Glomerular visceral epithelial cell (primary cell): Measurements from ENCODE around the gene COPG2.
A peak's percentile ranks its signal among the peaks of the same experiment; 100 is the strongest.
"Not testable (repeated sequence)": the region's sequence is repeated elsewhere in the genome, so short reads cannot be mapped to it uniquely, and the experiment has no call there.

Source experiments
- DNase-seq: peaks from one replicate; pipeline ENCODE4 v3.0.0-alpha.2; 2016; ENCODE audit errors: extremely low spot score

Gene COPG2, protein sequence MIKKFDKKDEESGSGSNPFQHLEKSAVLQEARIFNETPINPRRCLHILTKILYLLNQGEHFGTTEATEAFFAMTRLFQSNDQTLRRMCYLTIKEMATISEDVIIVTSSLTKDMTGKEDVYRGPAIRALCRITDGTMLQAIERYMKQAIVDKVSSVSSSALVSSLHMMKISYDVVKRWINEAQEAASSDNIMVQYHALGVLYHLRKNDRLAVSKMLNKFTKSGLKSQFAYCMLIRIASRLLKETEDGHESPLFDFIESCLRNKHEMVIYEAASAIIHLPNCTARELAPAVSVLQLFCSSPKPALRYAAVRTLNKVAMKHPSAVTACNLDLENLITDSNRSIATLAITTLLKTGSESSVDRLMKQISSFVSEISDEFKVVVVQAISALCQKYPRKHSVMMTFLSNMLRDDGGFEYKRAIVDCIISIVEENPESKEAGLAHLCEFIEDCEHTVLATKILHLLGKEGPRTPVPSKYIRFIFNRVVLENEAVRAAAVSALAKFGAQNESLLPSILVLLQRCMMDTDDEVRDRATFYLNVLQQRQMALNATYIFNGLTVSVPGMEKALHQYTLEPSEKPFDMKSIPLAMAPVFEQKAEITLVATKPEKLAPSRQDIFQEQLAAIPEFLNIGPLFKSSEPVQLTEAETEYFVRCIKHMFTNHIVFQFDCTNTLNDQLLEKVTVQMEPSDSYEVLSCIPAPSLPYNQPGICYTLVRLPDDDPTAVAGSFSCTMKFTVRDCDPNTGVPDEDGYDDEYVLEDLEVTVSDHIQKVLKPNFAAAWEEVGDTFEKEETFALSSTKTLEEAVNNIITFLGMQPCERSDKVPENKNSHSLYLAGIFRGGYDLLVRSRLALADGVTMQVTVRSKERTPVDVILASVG

DNA sequence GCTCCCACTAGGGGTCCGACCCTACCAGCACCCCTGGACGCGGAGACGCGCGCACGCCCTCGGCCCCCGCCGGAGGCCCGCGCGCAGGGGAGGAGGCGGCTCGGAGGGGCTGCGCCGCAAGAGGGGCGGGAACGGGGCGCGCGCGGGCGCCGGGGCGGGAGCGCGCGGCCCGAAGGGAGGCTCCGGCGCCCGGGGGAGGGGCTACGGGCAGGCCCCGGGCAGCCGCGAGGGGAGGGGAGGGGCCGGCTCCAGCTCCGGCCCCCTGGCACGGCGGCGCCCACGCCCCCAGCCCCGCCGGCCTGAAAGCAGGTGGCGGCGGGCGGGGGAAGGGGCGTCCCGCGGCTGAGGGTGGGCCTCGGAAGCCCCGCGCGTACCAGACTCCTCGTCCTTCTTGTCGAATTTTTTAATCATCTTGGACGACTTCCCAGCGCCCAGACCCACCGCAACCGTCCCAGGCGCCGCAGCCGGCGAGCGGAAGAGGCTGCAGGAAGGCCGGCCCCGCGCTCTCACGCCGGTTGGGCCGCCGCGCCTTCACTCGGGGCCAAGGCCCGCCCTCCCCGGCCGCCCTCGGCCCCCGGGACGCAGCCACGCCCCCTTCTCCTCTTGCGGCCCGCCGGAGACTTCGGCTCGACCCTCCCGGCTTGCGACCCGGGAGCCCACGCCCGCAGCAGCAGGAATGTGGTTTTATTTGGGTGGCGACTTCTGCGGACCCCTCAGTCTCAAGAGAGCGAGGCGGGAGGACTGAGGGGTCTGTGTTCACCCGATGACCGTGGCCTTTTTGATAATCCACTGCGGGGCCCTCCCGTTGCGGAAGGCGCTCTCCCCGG lies at the start of gene COPG2:
COPG2 (minus strand) TSS at position 491 of the 827 bp plus-strand sequence; CDS start at position 411, 80 bp downstream.
- DNase-seq: peak; percentile 84

DNA sequence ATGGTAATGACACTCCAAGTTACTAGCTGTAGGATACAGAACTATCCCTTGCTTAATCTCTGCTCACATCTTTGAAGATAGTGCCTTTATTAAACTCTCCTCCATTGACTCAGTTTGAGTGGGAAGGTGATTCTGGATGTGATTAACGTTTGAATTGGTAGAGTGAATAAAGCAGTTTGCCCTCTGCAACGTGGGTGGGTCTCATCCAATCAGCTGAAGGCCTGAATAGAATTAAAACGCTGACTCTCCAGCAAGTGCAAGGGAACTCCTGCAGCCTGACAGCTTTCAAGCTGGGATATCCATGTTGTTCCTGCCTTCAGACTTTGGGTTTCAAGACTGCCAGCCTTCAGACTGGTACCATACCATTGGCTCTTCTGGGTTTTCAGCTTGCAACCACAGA lies 43.9 kb upstream of the COPG2 start:
- DNase-seq: no peak

GRCh38 chr7:130708766-130709165 lies 40.2 kb upstream of the COPG2 start:
- no peak for DNase-seq

- DNase-seq: no peak
Measured at GRCh38 chr7:130708001-130708400, 39.5 kb upstream of the COPG2 start.

DNA sequence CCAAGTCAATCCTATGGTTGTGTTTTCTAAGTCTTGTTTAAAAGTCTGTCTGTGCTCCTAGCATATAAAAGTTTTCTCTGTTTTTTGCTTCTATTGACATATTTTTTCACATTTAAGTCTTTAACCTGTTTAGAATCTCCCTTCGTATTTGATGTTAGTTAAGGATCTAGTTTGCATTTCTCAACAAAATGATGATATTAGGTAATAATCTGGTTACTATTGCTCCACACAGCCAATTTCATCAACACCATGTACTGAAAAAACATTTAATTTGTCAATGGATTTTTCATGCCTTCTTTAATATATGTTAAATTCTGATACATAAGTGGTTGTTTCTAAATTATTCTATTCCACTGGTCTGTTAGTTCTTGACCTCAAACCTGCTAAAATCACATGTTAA lies 35.3 kb upstream of the COPG2 start:
- no peak for DNase-seq

GRCh38 chr7:130701650-130702049 lies 33.1 kb upstream of the COPG2 start:
- no peak for DNase-seq

DNA sequence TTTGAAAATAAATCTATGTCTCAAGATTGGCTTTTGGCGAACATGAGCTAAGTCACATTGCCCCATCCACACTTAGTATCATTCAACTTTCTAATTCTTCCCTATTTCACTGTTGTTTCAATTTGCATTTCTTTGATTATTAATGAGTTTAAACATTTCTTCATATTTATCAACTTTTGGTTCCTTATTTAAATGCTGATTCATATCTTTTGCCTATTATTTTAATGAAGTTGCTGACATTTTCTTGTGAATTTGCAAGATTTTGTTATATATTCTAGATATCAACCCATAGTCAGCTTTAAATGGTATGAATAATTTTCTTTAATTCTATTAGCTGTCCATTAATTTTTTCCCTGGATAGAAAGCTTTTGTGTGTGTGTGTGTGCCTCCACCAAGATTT lies 32.2 kb upstream of the COPG2 start:
- no peak for DNase-seq

- no peak for DNase-seq
Measured at GRCh38 chr7:130699686-130700085, 31.1 kb upstream of the COPG2 start.

GRCh38 chr7:130697820-130698219 lies 29.3 kb upstream of the COPG2 start:
- no peak for DNase-seq

DNA sequence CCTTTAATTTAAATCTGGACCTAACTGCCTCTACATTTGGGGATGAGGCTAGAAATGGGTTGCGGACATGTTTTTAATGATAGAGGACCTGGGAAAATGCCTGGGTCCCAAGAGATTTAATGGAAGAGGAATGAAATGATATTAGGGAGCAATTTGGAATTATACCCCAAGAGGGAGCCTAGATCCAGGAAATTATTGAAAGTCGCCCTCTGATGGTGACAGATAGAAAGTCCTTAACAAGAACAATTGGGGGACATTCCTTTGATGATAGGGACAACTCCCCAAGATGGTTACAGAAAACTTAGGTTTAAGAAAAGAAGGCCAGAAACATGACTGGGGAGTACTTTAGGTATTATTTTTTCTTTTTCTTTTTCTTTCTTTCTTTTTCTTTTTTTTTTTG lies 27.3 kb upstream of the COPG2 start:
- peak; percentile 21 for DNase-seq

DNA sequence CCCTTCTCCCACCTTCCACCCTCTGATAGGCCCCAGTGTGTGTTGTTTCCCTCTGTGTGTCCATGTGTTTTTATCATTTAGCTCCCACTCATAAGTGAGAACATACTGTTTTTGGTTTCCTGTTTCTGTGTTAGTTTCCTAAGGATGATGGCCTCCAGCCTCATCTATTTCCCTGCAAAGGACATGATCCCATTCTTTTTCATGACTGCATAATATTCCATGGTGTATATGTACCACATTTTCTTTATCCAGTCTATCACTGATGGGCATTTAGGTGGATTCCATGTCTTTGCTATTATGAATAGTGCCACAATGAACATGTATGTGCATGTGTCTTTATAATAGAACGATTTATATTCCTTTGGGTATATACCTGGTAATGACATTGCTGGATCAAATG lies 23.8 kb upstream of the COPG2 start:
- DNase-seq: not testable (repeated sequence)

GRCh38 chr7:130689683-130690082 lies 21.1 kb upstream of the COPG2 start:
- DNase-seq: no peak

GRCh38 chr7:130683026-130683425 lies 14.5 kb upstream of the COPG2 start:
- DNase-seq: no peak

DNA sequence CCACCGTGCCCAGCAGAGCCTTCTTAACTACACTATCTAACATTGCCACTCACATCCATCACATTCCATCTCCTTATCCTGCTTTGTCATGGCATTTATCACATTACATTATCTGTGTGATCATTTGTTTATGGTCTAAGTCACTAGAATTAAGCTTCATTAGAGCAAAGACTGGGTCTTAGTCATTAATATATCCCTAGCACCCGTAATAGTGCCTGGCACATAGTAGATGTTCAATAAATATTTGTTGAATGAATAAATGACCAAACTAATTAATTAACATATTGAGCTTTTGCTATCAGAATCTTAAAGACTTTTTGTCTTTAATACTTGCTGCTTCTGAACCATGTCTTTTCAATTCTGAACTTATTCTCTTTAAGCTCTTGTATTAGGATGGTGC lies 5.9 kb upstream of the COPG2 start:
- no peak for DNase-seq

- DNase-seq: no peak
Measured at GRCh38 chr7:130673066-130673465, 4.5 kb upstream of the COPG2 start.

- DNase-seq: no peak
Measured at GRCh38 chr7:130672146-130672545, 3.6 kb upstream of the COPG2 start.

DNA sequence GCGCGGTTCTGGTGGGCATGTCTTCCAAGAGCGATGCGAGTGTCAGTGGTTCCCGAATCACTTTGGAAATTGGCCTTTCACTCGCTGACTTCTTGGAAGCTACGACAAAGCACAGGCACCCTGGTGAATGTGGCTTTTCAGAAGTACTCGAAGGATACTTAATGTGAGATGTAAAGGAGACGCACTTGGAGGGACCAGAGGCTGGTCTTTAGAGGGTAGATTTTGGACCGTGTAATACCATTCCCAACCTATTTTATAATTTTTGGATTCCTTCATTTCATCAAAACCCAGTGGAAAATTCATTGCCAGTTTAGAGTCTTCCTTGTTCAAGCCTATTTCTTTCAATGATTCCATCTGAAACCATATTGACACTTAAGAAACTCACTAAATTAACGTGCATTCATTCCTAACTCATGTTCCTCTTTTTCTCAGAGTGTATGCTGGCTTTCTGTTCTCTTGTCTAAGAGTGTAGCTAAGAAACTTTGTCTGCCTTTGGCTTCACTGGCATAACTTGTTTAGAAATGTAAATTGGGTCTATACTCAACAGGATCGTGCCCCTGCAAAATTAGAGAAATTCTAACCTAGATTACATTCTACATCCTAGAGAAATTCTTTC lies 645 bp upstream of the COPG2 start:
- DNase-seq: no peak

DNA sequence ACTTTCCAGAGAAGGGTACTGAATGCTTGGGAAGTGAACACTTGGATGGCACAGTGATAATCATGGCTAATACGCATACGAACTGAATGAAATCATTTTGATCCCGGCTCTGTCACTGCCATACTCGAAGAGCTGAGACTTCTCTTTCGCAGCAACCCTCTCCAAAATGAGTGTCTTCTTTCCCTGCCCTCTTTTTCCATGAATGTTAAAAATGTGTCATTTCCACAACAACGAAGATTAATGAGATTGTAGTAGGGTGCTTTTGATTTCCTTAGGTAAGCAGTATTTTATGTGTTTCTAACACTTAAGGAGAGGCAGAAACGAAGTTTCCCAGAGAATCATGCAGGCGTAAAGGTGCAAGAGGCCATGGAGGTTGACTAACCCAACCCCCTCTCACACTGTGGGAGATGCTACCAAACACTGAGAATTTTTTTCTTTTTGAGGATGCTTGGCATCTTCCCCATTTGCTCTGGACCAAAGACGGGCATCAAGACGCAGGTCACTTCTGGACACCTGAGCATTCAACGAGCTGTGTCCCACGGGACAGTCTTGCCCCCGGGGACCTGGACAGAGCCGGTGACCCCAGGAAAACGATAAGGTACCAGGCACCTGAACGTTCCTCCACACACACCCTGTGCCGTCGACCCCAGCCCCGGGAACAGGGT lies 823 bp downstream of the COPG2 start:
- DNase-seq: no peak

- no peak for DNase-seq
Measured at GRCh38 chr7:130662426-130662825, 6.1 kb downstream of the COPG2 start.

DNA sequence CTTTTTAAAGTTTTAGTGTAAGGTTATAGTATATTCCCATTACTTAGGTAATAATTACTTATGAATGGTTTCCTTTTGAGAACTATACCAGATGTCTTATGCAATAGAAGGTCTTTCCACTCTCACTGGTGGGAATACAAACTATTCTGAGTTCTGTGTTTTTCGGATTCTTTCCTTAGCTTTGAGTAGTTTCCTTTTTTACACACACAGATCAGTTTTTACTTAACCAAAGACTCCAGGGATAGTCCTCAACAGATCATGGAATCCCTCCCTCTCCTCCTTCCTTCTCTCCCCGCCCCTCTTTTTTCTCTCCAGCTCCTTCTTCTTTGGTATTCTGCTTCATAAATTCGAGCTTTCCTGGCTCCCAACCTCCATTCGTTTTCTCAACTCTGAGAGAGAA lies 13.3 kb downstream of the COPG2 start:
- no peak for DNase-seq

GRCh38 chr7:130654850-130655249 lies 13.7 kb downstream of the COPG2 start:
- no peak for DNase-seq
